ENCODE measurements around the gene LIMCH1. TPM values are rescaled to one million over a fixed set of nuclear protein-coding genes. Genes with fewer than 3 reads are reported as not detected.

Gene LIMCH1
- total RNA-seq, 1 donor, result 9.0 TPM

- H3K27me3 ChIP-seq (ENCODE audit: insufficient read depth, low read length), result no peaks in the 10 kb centered on the region
- H3K4me3 ChIP-seq (ENCODE audit: insufficient read depth, low read length), result no peak overlapping the region
- H3K4me2 ChIP-seq (ENCODE audit: insufficient read depth, low read length), result no peak overlapping the region
- no peaks in the 10 kb centered on the region for H4K20me1 ChIP-seq (ENCODE audit: insufficient read depth, low read length)
- H3K4me1 ChIP-seq (ENCODE audit: insufficient read depth, low read length), result no peaks in the 10 kb centered on the region
- DNase-seq (ENCODE audit: insufficient read length, low spot score, missing footprints), result no peak
- H2AFZ ChIP-seq (ENCODE audit: low read length), result no peak overlapping the region
- no peaks in the 10 kb centered on the region for H3K79me2 ChIP-seq (ENCODE audit: insufficient read depth, low read length)
- no peak overlapping the region for H3K27ac ChIP-seq (ENCODE audit: low read depth, low read length)
- TF ChIP-seq CTCF (IDR thresholded peaks at IDR 0.05; ENCODE audit: extremely low read depth, low read depth, low read length), result no peak
- no peaks in the 10 kb centered on the region for H3K9me3 ChIP-seq (ENCODE audit: low read depth, low read length)
- H3K36me3 ChIP-seq (ENCODE audit: insufficient read depth, low read length), result no peaks in the 10 kb centered on the region
Observed at GRCh38 chr4:41573502-41574001, 35.6 kb downstream of the LIMCH1 start.

GRCh38 chr4:41575207-41575606 is 37.2 kb downstream of the LIMCH1 start:
- no peak for TF ChIP-seq CTCF (IDR thresholded peaks at IDR 0.05; ENCODE audit: extremely low read depth, low read depth, low read length)
- no peak for DNase-seq (ENCODE audit: insufficient read length, low spot score, missing footprints)
- H4K20me1 ChIP-seq (ENCODE audit: insufficient read depth, low read length), result no peaks in the 10 kb centered on the region
- no peak overlapping the region for H3K27ac ChIP-seq (ENCODE audit: low read depth, low read length)
- H3K79me2 ChIP-seq (ENCODE audit: insufficient read depth, low read length), result no peaks in the 10 kb centered on the region
- no peaks in the 10 kb centered on the region for H3K4me1 ChIP-seq (ENCODE audit: insufficient read depth, low read length)
- H3K4me3 ChIP-seq (ENCODE audit: insufficient read depth, low read length), result no peak overlapping the region
- H3K36me3 ChIP-seq (ENCODE audit: insufficient read depth, low read length), result no peaks in the 10 kb centered on the region
- H3K9me3 ChIP-seq (ENCODE audit: low read depth, low read length), result no peaks in the 10 kb centered on the region
- no peak overlapping the region for H2AFZ ChIP-seq (ENCODE audit: low read length)
- no peaks in the 10 kb centered on the region for H3K27me3 ChIP-seq (ENCODE audit: insufficient read depth, low read length)
- H3K4me2 ChIP-seq (ENCODE audit: insufficient read depth, low read length), result no peak overlapping the region

GRCh38 chr4:41575665-41576064 is 37.7 kb downstream of the LIMCH1 start:
- H4K20me1 ChIP-seq (ENCODE audit: insufficient read depth, low read length), result no peaks in the 10 kb centered on the region
- no peak overlapping the region for H3K4me3 ChIP-seq (ENCODE audit: insufficient read depth, low read length)
- H2AFZ ChIP-seq (ENCODE audit: low read length), result no peak overlapping the region
- no peak overlapping the region for H3K4me2 ChIP-seq (ENCODE audit: insufficient read depth, low read length)
- H3K27me3 ChIP-seq (ENCODE audit: insufficient read depth, low read length), result no peaks in the 10 kb centered on the region
- no peaks in the 10 kb centered on the region for H3K36me3 ChIP-seq (ENCODE audit: insufficient read depth, low read length)
- TF ChIP-seq CTCF (IDR thresholded peaks at IDR 0.05; ENCODE audit: extremely low read depth, low read depth, low read length), result no peak
- no peak overlapping the region for H3K27ac ChIP-seq (ENCODE audit: low read depth, low read length)
- no peaks in the 10 kb centered on the region for H3K4me1 ChIP-seq (ENCODE audit: insufficient read depth, low read length)
- DNase-seq (ENCODE audit: insufficient read length, low spot score, missing footprints), result no peak
- no peaks in the 10 kb centered on the region for H3K79me2 ChIP-seq (ENCODE audit: insufficient read depth, low read length)
- H3K9me3 ChIP-seq (ENCODE audit: low read depth, low read length), result no peaks in the 10 kb centered on the region

- Histone ChIP-seq H3K27ac (ENCODE audit: low read depth, low read length) (no peak overlapping the region), H2AFZ (ENCODE audit: low read length) (no peak overlapping the region), H3K27me3 (ENCODE audit: insufficient read depth, low read length) (no peaks in the 10 kb centered on the region), H4K20me1 (ENCODE audit: insufficient read depth, low read length) (no peaks in the 10 kb centered on the region), H3K4me1 (ENCODE audit: insufficient read depth, low read length) (no peaks in the 10 kb centered on the region), H3K79me2 (ENCODE audit: insufficient read depth, low read length) (no peaks in the 10 kb centered on the region), H3K9me3 (ENCODE audit: low read depth, low read length) (no peaks in the 10 kb centered on the region), H3K4me2 (ENCODE audit: insufficient read depth, low read length) (no peak overlapping the region), H3K4me3 (ENCODE audit: insufficient read depth, low read length) (no peak overlapping the region), H3K36me3 (ENCODE audit: insufficient read depth, low read length) (no peaks in the 10 kb centered on the region)
- no peak for TF ChIP-seq CTCF (IDR thresholded peaks at IDR 0.05; ENCODE audit: extremely low read depth, low read depth, low read length)
- no peak for DNase-seq (ENCODE audit: insufficient read length, low spot score, missing footprints)
Observed at GRCh38 chr4:41579043-41579442, 41.1 kb downstream of the LIMCH1 start.

All from osteoblast (primary cell).